KMS-11 (cell line): ENCODE results near the gene CCR3.
"Not testable (repeated sequence)": the region's sequence is repeated elsewhere in the genome, so short reads cannot be mapped to it uniquely, and the experiment has no call there.

Source experiments
- H2AFZ ChIP-seq: fragments of 200-600 bp; sonication (generic); 2 replicates; pipeline ENCODE4 v1.6.1; 2016; ENCODE audit warnings: antibody characterized with exemption, mixed run types, low read depth
- H3K27ac ChIP-seq: fragments of 200-600 bp; sonication (generic); 2 replicates; pipeline ENCODE4 v1.6.1; 2016; ENCODE audit warnings: mild to moderate bottlenecking, mixed run types
- H3K27me3 ChIP-seq: fragments of 200-600 bp; sonication (generic); 2 replicates; pipeline ENCODE4 v1.6.1; 2017; ENCODE audit warnings: mild to moderate bottlenecking, low read depth, mixed run types, moderate library complexity; ENCODE audit not compliant: insufficient read depth
- H3K36me3 ChIP-seq: fragments of 200-600 bp; sonication (generic); 2 replicates; pipeline ENCODE4 v1.6.1; 2017; ENCODE audit warnings: mild to moderate bottlenecking, mixed run types; ENCODE audit not compliant: insufficient read depth
- H3K4me1 ChIP-seq: fragments of 200-600 bp; sonication (generic); 2 replicates; pipeline ENCODE4 v1.6.1; 2016; ENCODE audit warnings: mild to moderate bottlenecking, low read depth, mixed run types; ENCODE audit not compliant: poor library complexity, severe bottlenecking
- H3K4me2 ChIP-seq: fragments of 200-600 bp; sonication (generic); 2 replicates; pipeline ENCODE4 v1.7.0; 2016; ENCODE audit warnings: mild to moderate bottlenecking, mixed run types
- H3K4me3 ChIP-seq: fragments of 200-600 bp; sonication (generic); IDR thresholded peaks from 2 replicates; pipeline ENCODE4 v1.6.1; 2017; ENCODE audit warnings: low read depth, low read length, mixed read lengths; ENCODE audit not compliant: insufficient read depth
- H3K79me2 ChIP-seq: fragments of 200-600 bp; sonication (generic); 2 replicates; pipeline ENCODE4 v1.6.1; 2016; ENCODE audit warnings: low read depth, mixed run types; ENCODE audit not compliant: insufficient read depth
- H3K9ac ChIP-seq: fragments of 200-600 bp; sonication (generic); 2 replicates; pipeline ENCODE4 v1.6.1; 2016; ENCODE audit warnings: mild to moderate bottlenecking, mixed run types
- H4K20me1 ChIP-seq: fragments of 200-600 bp; sonication (generic); 2 replicates; pipeline ENCODE4 v1.6.1; 2016; ENCODE audit warnings: mild to moderate bottlenecking, mixed run types; ENCODE audit not compliant: insufficient read depth
- CTCF ChIP-seq: fragments of 200-600 bp; sonication (generic); conservative IDR thresholded peaks from 2 replicates; pipeline ENCODE4 v1.6.1; 2017; ENCODE audit warnings: low read depth, mild to moderate bottlenecking, antibody characterized with exemption, low read length, moderate library complexity, mixed read lengths

The CCR3 gene

GRCh38 chr3:46203681-46204080, 38.6 kb upstream of the CCR3 start:
- no peak for TF ChIP-seq CTCF
- no peak overlapping the region for H3K4me2 ChIP-seq
- H3K4me1 ChIP-seq = peaks cover 58% of the 10 kb centered on the region
- H2AFZ ChIP-seq = no peak overlapping the region
- peaks cover 24% of the 10 kb centered on the region for H3K79me2 ChIP-seq
- H3K36me3 ChIP-seq = no peaks in the 10 kb centered on the region
- H3K4me3 ChIP-seq = no peak overlapping the region
- H4K20me1 ChIP-seq = no peaks in the 10 kb centered on the region
- no peaks in the 10 kb centered on the region for H3K27me3 ChIP-seq
- H3K27ac ChIP-seq = no peak overlapping the region; the same call in 1 of the 2 replicates
- no peak overlapping the region for H3K9ac ChIP-seq

- H4K20me1 ChIP-seq = no peaks in the 10 kb centered on the region
- H3K36me3 ChIP-seq = no peaks in the 10 kb centered on the region
- no peak for TF ChIP-seq CTCF
- peak overlapping the region; percentile 46 for H3K4me2 ChIP-seq
- peaks cover 24% of the 10 kb centered on the region for H3K79me2 ChIP-seq
- peak overlapping the region; percentile 73 for H3K9ac ChIP-seq
- H3K4me3 ChIP-seq = no peak overlapping the region
- H3K4me1 ChIP-seq = peaks cover 75% of the 10 kb centered on the region
- 0 out of 2 replicates have a peak overlapping the region, but pooled peaks have one; percentile 12 for H2AFZ ChIP-seq
- no peaks in the 10 kb centered on the region for H3K27me3 ChIP-seq
- peak overlapping the region; percentile 96 for H3K27ac ChIP-seq
Measured at GRCh38 chr3:46205286-46205960, 36.8 kb upstream of the CCR3 start.

- peaks cover 24% of the 10 kb centered on the region for H3K79me2 ChIP-seq
- peak overlapping the region; percentile 73 for H3K9ac ChIP-seq
- H2AFZ ChIP-seq = no peak overlapping the region
- peak overlapping the region; percentile 46 for H3K4me2 ChIP-seq
- H4K20me1 ChIP-seq = no peaks in the 10 kb centered on the region
- no peaks in the 10 kb centered on the region for H3K27me3 ChIP-seq
- no peaks in the 10 kb centered on the region for H3K36me3 ChIP-seq
- peaks cover 75% of the 10 kb centered on the region for H3K4me1 ChIP-seq
- peak overlapping the region; percentile 96 for H3K27ac ChIP-seq
- TF ChIP-seq CTCF = no peak
- no peak overlapping the region for H3K4me3 ChIP-seq
Measured at GRCh38 chr3:46206282-46207015, 35.8 kb upstream of the CCR3 start.

GRCh38 chr3:46207514-46207913, 34.7 kb upstream of the CCR3 start:
- Histone ChIP-seq H3K9ac (peak overlapping the region; percentile 73), H3K79me2 (peaks cover 24% of the 10 kb centered on the region), H3K4me2 (peak overlapping the region; percentile 46), H2AFZ (peak overlapping the region; percentile 29; the same call in 1 of the 2 replicates), H3K4me1 (peaks cover 72% of the 10 kb centered on the region), H3K27ac (peak overlapping the region; percentile 96)
- not testable (repeated sequence) for H3K36me3 ChIP-seq, H3K4me3 ChIP-seq, H3K27me3 ChIP-seq, H4K20me1 ChIP-seq
